ENCODE measurements around the gene FRMD1.

The FRMD1 gene

DNA sequence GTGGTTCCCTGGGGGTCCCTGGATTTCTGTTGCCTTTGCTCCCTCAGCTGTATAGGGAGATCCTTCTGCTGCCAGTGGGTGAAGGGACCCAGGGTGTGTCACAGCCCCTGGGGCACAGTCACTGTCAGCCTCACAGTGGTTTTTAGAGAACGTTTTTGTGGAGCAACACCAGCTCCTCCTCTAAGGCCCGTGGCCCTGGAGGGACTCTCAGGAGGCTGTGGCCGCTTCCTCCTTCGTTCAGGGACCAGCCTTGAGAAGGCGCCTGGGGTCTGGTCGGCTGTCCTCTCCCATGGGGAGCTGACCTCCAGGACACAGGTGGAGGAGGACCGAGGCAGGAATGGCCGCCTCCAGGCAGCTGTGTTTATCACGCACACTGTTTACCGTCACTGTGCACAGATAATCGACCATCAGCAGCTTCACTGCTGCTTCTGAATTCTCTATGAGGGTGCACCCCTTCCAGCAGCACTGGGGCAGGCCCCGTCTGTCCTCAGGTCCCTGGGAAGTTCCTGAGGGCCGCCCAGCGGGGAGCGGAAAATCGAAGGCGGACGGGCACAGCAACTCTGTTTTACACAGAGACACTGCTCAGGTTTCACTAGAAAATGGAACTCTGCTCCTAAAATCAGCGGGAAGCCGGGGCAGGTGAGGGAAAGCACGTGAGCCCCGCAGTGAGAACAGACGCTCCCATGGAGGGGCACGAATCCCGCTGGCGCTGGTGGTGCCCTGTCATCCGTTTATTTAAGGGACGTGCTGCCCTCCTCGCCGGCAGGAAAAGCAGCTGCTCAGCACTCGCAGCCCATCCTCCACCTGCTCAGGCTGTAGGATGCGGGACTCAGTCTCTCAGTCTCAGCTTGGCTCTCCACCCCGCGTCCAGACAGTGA, 10.4 kb upstream of the FRMD1 start:
- no peak overlapping the region for H3K9ac ChIP-seq (ENCODE audit: low read length)
- H3K27ac ChIP-seq (ENCODE audit: low read depth, low read length), result no peak overlapping the region
- H3K4me3 ChIP-seq (ENCODE audit: low read length), result no peak overlapping the region
- no peaks in the 10 kb centered on the region for H3K36me3 ChIP-seq (ENCODE audit: control insufficient read depth, insufficient read depth, low read length)
- H3K27me3 ChIP-seq (ENCODE audit: control insufficient read depth, insufficient read depth, low read length), result no peaks in the 10 kb centered on the region
- H3K4me1 ChIP-seq (ENCODE audit: control insufficient read depth, insufficient read depth, low read length), result peaks cover 11% of the 10 kb centered on the region

DNA sequence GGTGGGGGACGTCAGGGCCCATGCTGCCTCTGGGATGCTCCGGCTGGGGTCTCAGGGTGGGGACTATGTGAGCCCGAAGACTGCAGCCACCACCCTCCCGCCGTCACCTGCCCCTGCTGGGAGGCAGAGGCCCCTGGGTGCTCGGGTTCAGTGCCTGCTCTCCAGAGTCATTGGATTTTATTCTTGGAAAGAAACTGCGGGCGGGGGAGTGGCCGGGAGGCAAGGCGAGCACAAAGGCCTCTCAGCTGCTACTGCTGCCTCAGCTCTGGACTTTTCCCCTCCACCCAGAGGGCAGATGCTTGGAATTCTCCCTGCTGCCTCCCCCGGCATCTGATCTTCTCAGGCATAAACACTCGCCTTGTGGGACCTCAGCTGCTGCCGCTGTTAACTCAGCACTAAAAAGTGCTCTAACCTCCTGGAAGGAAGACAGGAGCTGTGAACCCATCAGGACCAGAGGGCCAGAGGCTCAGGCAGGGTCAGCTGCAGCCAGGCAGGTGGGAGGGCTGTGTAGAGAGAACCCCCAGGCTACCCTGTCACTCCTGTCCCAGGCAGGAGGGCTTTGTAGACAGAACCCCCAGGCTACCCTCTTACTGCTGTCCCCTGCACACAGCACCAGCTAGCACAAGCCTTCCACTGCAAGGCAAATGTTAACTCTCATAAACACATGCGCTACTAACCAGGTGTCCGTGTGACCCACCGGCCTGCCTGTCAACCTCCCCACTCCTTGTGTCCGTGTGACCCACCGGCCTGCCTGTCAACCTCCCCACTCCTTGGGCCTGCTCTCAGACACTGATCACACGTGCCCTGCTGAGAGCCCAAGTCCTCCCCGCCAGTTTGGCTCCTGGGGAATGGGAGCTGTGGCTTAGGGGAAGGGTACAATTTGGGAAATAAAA, 9.4 kb upstream of the FRMD1 start:
- no peaks in the 10 kb centered on the region for H3K36me3 ChIP-seq (ENCODE audit: control insufficient read depth, insufficient read depth, low read length)
- H3K4me3 ChIP-seq (ENCODE audit: low read length), result no peak overlapping the region
- peak overlapping the region; percentile 1 for H3K27ac ChIP-seq (ENCODE audit: low read depth, low read length)
- peaks cover 11% of the 10 kb centered on the region for H3K4me1 ChIP-seq (ENCODE audit: control insufficient read depth, insufficient read depth, low read length)
- H3K9ac ChIP-seq (ENCODE audit: low read length), result no peak overlapping the region
- H3K27me3 ChIP-seq (ENCODE audit: control insufficient read depth, insufficient read depth, low read length), result no peaks in the 10 kb centered on the region

DNA sequence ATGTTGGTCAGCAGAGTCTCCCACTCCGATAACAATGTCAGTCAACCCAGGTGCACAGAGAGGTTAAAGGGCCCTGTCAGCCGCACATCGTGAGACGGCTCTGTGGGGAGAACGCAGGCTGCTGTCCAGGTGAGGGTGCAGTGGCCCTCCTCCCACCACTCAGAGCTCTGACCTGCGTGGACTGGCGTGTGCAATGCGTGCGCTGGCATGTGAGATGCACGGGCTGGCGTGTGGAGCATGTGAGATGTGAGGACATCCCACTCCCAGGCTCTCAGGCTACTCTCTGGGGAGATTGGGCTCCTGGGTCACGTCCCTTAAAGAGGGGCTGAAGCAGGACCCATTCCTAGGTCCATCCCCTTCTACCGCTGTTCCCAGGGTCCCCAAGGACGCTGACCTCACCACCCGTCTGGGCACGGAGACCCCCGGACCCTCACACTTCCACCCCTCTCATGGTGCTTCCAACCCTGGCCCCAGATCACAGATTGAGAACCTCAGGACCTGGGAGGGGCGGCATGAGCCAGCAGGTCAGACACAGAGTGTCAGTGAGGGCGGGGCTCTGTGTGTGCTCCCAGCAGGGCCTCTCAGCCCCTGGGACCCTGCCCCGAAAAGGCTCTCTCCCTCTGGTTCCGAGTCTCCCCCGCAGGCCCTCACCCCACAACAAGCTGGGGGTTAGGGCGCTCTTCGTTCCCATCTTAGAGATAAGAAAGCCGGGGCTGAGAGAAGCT, 8.6 kb upstream of the FRMD1 start:
- Histone ChIP-seq H3K27me3 (ENCODE audit: control insufficient read depth, insufficient read depth, low read length) (no peaks in the 10 kb centered on the region), H3K4me3 (ENCODE audit: low read length) (no peak overlapping the region), H3K36me3 (ENCODE audit: control insufficient read depth, insufficient read depth, low read length) (no peaks in the 10 kb centered on the region), H3K4me1 (ENCODE audit: control insufficient read depth, insufficient read depth, low read length) (peaks cover 11% of the 10 kb centered on the region), H3K27ac (ENCODE audit: low read depth, low read length) (no peak overlapping the region), H3K9ac (ENCODE audit: low read length) (no peak overlapping the region)

DNA sequence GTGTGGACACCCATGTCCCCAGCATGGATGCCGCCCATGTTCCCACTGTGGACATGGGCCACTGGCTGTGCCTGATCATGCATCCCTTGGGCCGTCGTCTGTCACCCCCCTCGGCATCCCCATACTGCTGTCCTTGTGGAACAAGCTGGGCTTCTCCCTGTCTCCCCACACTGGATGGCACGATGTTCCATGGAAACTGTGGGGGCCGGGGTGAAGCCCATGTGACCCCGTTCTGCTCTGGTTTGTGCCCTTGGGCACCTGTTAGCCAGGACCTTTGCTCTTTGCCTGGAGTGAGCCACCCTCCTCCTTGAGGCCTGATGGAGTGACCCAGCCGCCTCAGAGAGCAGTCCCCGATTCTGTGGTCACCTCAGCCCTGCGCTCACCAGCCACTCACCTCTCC, 7.6 kb upstream of the FRMD1 start:
- no peak overlapping the region for H3K9ac ChIP-seq (ENCODE audit: low read length)
- H3K4me1 ChIP-seq (ENCODE audit: control insufficient read depth, insufficient read depth, low read length), result peaks cover 11% of the 10 kb centered on the region
- H3K36me3 ChIP-seq (ENCODE audit: control insufficient read depth, insufficient read depth, low read length), result no peaks in the 10 kb centered on the region

DNA sequence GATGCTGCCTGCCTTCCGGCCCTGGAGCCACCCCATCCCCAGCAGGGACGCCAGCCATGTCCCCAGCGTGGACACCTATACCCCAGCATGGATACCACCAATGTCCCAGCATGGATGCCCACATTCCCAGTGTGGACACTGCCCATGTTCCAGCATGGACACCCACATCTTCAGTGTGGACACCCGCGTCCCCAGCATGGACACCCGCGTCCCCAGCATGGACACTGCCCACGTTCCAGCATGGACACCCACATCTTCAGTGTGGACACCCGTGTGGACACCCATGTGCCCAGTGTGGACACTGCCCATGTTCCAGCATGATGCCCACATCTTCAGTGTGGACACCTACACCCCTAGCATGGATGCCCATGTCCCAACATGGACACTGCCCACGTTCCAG, 7.1 kb upstream of the FRMD1 start:
- Histone ChIP-seq H3K27me3 (ENCODE audit: control insufficient read depth, insufficient read depth, low read length) (no peaks in the 10 kb centered on the region), H3K36me3 (ENCODE audit: control insufficient read depth, insufficient read depth, low read length) (no peaks in the 10 kb centered on the region)

More for the DNA sequence above, 7.6 kb upstream of the FRMD1 start:
- Histone ChIP-seq H3K4me3 (ENCODE audit: low read length) (no peak overlapping the region), H3K27me3 (ENCODE audit: control insufficient read depth, insufficient read depth, low read length) (no peaks in the 10 kb centered on the region), H3K27ac (ENCODE audit: low read depth, low read length) (no peak overlapping the region)

DNA sequence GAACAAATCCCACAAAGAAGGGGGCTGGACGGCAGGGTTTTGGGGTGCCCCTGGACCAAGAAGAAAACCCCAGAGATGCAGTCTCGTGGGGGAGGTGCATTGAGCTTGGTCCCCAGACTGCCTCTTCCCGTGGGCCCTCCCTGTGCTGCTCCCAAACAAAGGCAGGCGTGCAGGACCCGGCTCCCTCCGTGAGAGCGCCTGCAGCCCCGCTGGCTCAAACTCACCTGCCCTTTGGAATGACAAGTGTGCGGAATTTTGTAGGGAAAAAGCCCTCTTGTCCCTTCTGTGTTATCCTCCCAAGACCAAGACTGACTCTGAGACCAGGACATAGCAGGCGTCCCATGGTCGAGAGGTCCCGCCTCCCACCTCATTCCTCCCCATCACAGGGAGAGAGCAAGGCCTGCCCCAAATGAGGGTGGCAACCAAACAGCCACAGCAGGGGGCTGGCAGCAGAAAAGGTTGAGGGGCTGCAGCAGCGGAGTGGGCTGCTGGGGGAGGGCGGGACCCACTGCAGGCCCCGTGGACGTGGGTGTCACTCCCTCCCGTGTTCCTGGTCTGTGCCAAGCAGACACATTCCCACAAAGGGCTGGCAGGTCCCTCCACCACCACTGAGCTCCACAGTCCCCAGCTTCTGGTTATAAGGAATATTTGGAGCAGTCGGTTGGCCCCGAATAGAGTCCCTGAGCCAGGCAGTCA, 5.6 kb upstream of the FRMD1 start:
- no peaks in the 10 kb centered on the region for H3K27me3 ChIP-seq (ENCODE audit: control insufficient read depth, insufficient read depth, low read length)
- H3K27ac ChIP-seq (ENCODE audit: low read depth, low read length), result no peak overlapping the region
- H3K4me3 ChIP-seq (ENCODE audit: low read length), result no peak overlapping the region
- peaks cover 11% of the 10 kb centered on the region for H3K4me1 ChIP-seq (ENCODE audit: control insufficient read depth, insufficient read depth, low read length)
- H3K36me3 ChIP-seq (ENCODE audit: control insufficient read depth, insufficient read depth, low read length), result no peaks in the 10 kb centered on the region
- no peak overlapping the region for H3K9ac ChIP-seq (ENCODE audit: low read length)

More for the DNA sequence above, 7.1 kb upstream of the FRMD1 start:
- Histone ChIP-seq H3K9ac (ENCODE audit: low read length) (no peak overlapping the region), H3K27ac (ENCODE audit: low read depth, low read length) (no peak overlapping the region), H3K4me1 (ENCODE audit: control insufficient read depth, insufficient read depth, low read length) (peaks cover 11% of the 10 kb centered on the region), H3K4me3 (ENCODE audit: low read length) (no peak overlapping the region)

DNA sequence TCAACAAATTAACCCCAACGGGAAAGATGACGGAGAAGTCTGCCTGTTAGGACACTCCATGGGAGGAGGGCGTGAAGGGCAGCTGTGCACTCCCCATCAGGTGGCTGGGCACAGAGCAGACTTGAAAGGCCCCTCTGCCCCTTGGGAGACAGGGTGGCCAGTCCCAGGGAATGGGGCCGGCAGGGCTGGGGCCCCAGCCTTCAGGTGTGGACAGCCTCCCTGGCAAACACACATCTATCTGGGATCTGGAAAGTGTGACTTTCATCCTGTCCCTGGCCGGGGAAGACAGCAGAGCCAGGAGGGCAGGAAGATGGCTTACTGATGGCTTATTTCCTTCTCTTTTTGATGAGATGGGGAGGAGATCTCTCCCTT, 4.5 kb upstream of the FRMD1 start:
- H3K36me3 ChIP-seq (ENCODE audit: control insufficient read depth, insufficient read depth, low read length), result no peaks in the 10 kb centered on the region
- no peaks in the 10 kb centered on the region for H3K27me3 ChIP-seq (ENCODE audit: control insufficient read depth, insufficient read depth, low read length)
- H3K27ac ChIP-seq (ENCODE audit: low read depth, low read length), result no peak overlapping the region
- H3K9ac ChIP-seq (ENCODE audit: low read length), result no peak overlapping the region
- H3K4me3 ChIP-seq (ENCODE audit: low read length), result no peak overlapping the region
- peaks cover 10% of the 10 kb centered on the region for H3K4me1 ChIP-seq (ENCODE audit: control insufficient read depth, insufficient read depth, low read length)

DNA sequence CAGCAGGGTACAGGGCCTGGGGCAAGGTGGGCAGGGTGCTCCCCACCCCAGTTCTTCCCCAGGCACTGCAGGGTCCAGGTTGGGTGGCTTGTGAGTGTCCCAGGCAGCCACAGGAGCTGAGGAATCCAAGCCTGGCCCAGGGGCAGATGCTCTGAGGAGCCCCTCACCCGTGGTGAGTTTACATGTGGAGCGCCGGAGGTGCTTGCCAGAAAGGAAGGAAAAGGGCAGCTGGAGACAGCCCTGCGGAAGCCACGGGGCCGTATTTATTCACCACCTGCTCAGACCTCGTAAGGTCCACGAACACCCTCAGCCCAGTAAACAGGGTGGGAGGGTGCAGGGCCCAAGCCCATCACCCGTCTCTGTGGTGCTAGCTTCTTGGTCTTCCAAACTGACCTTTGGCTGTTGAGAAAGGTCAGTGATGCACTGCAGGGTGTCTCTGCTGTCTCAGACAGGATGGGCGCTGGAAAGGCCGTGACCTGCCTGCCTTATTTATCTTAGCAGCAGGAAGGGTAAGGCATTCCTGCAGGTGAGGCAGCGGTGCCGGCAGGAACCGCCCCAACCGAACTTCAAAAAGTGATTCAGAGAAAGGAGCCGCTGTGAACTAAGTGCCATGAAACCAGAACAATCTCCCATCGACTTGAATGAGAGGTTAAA, 4.0 kb upstream of the FRMD1 start:
- peaks cover 5% of the 10 kb centered on the region for H3K4me1 ChIP-seq (ENCODE audit: control insufficient read depth, insufficient read depth, low read length)
- H3K9ac ChIP-seq (ENCODE audit: low read length), result no peak overlapping the region

DNA sequence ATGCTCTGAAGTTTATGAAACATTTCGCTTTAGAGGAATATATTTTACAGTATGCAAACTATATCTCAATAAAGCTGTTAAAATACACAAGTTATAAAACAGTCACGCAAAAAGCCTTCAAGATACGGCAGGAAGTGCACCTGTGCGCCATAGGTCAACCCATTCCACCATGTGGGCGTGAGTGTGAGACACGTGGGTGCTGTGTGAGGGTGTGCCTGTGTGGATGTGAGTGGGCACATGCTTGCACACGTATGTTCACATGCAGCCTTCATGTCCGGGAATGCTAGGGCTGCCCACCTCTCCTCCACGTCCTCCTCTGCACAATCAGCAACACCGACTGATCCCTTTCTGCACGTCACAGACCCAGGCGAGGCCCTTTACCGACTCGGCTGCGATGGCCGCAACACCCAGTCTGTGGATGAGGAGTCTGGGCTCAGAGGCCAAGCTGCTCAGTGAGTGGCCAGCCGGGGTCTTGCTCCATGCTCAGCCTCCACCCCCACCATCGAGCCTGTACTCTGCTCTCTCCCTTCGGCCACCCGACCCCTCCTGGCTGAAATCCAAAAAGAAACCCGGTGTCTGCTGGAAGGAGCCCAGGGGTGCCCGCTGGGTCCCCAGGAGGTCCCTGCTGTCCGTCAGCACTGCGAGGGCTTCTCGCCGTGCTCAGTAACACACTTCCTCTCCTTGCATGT, 3.0 kb upstream of the FRMD1 start:
- Histone ChIP-seq H3K4me1 (ENCODE audit: control insufficient read depth, insufficient read depth, low read length) (no peaks in the 10 kb centered on the region), H3K36me3 (ENCODE audit: control insufficient read depth, insufficient read depth, low read length) (no peaks in the 10 kb centered on the region), H3K27ac (ENCODE audit: low read depth, low read length) (no peak overlapping the region), H3K27me3 (ENCODE audit: control insufficient read depth, insufficient read depth, low read length) (no peaks in the 10 kb centered on the region), H3K9ac (ENCODE audit: low read length) (no peak overlapping the region), H3K4me3 (ENCODE audit: low read length) (no peak overlapping the region)

More for the DNA sequence above, 4.0 kb upstream of the FRMD1 start:
- Histone ChIP-seq H3K27ac (ENCODE audit: low read depth, low read length) (no peak overlapping the region), H3K36me3 (ENCODE audit: control insufficient read depth, insufficient read depth, low read length) (no peaks in the 10 kb centered on the region), H3K4me3 (ENCODE audit: low read length) (no peak overlapping the region), H3K27me3 (ENCODE audit: control insufficient read depth, insufficient read depth, low read length) (no peaks in the 10 kb centered on the region)

DNA sequence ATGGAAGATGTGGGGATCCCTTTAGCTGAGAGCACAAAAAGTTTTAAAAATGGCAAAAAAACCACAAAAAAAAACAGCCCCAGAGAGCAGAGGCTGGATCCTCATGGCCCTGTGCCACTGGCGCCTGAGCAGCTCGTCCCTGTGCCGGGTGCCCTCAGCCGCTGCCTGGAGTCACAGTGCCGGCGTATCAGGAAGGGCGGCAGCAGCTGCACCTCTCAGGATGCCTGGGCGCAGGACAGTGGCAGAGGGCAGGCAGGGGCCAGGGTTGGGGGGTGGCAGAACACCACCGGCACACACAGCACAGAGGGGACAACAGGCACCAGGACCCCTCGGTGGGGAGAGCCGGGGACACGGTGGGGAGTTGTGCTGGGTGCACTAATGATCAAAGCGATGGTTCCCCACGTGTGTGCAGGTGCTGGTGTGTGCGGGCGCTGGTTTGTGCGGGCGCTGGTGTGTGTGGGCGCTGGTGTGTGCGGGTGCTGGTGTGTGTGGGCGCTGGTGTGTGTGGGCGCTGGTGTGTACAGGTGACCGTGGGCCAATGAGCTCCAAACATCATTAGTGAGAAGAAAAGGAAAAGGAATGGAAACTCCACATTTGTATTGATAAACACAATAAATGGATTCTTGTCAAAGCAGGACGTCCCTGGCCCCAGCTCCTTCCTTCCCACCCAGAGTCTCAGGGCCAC, 1.5 kb upstream of the FRMD1 start:
- no peak overlapping the region for H3K27ac ChIP-seq (ENCODE audit: low read depth, low read length)
- H3K4me1 ChIP-seq (ENCODE audit: control insufficient read depth, insufficient read depth, low read length), result no peaks in the 10 kb centered on the region
- H3K9ac ChIP-seq (ENCODE audit: low read length), result no peak overlapping the region
- H3K36me3 ChIP-seq (ENCODE audit: control insufficient read depth, insufficient read depth, low read length), result no peaks in the 10 kb centered on the region
- no peaks in the 10 kb centered on the region for H3K27me3 ChIP-seq (ENCODE audit: control insufficient read depth, insufficient read depth, low read length)
- H3K4me3 ChIP-seq (ENCODE audit: low read length), result no peak overlapping the region
